ENCODE measurements around the gene ELK4.

Gene ELK4

DNA sequence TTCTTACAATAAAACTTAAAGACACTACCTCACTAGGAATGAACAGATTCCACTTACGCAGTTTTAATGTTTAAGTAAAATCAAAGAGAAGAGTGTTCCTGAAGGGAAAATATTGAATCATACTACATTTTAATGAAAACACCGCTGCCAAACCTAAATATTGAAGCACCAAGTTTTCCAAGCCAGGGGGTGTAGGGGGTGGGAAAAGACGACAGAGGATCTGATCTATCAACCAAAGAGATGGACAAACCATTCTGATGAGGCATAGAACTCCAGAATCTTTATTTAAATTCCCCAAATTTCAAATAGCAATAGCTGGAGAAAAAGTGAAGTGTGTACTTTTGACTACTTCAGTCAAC is 1.2 kb downstream of the ELK4 start:
- no peaks in the 10 kb centered on the region for H3K27me3 ChIP-seq
- peak overlapping the region; percentile 85 for H3K4me3 ChIP-seq
- peak overlapping the region; percentile 95 for H3K9ac ChIP-seq
- H3K4me2 ChIP-seq = peak overlapping the region; percentile 93
- H3K27ac ChIP-seq = peak overlapping the region; percentile 97
- peaks cover 37% of the 10 kb centered on the region for H3K4me1 ChIP-seq
- H4K20me1 ChIP-seq = peaks cover 54% of the 10 kb centered on the region
- H3K36me3 ChIP-seq = peaks cover 17% of the 10 kb centered on the region
- H3K9me3 ChIP-seq = no peaks in the 10 kb centered on the region
- no peak for TF ChIP-seq Cebpa-rat (IDR thresholded peaks at IDR 0.05)

- Histone ChIP-seq H3K9ac (peak overlapping the region; percentile 95), H3K4me2 (peak overlapping the region; percentile 93), H3K27ac (peak overlapping the region; percentile 97; the same call in 1 of the 2 replicates), H3K9me3 (no peaks in the 10 kb centered on the region), H4K20me1 (peaks cover 58% of the 10 kb centered on the region), H3K4me3 (peak overlapping the region; percentile 85), H3K36me3 (peaks cover 20% of the 10 kb centered on the region), H3K27me3 (no peaks in the 10 kb centered on the region), H3K4me1 (peaks cover 40% of the 10 kb centered on the region)
- no peak for TF ChIP-seq Cebpa-rat (IDR thresholded peaks at IDR 0.05)
Observed at GRCh38 chr1:205630241-205630640, 1.6 kb downstream of the ELK4 start.

DNA sequence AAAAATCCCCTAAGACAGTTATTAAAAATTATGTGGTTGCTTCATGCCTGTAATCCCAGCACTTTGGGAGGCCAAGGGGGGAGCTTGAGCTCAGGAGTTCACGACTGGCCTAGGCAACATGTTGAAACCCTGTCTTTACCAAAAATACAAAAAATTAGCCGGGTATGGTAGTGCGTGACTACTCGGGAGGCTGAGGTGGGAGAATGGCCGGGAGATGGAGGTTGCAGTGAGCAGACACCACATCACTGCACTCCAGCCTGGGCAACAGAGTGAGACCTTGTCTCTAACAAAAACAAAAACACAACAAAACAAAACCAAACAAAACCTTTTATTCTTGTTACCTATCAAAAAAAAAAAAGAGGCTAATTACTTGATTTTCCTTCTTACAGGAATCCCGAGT is 2.1 kb downstream of the ELK4 start:
- peaks cover 63% of the 10 kb centered on the region for H4K20me1 ChIP-seq
- peaks cover 21% of the 10 kb centered on the region for H3K36me3 ChIP-seq
- no peak overlapping the region for H3K27ac ChIP-seq
- H3K9ac ChIP-seq = peak overlapping the region; percentile 95
- no peak for TF ChIP-seq Cebpa-rat (IDR thresholded peaks at IDR 0.05)
- peak overlapping the region; percentile 93 for H3K4me2 ChIP-seq
- no peaks in the 10 kb centered on the region for H3K9me3 ChIP-seq
- peaks cover 45% of the 10 kb centered on the region for H3K4me1 ChIP-seq
- H3K27me3 ChIP-seq = no peaks in the 10 kb centered on the region
- H3K4me3 ChIP-seq = peak overlapping the region; percentile 85; the same call in 1 of the 2 replicates

- Histone ChIP-seq H3K27ac (no peak overlapping the region), H3K4me1 (peaks cover 48% of the 10 kb centered on the region), H3K9me3 (no peaks in the 10 kb centered on the region), H4K20me1 (peaks cover 79% of the 10 kb centered on the region), H3K4me2 (no peak overlapping the region), H3K4me3 (no peak overlapping the region), H3K9ac (no peak overlapping the region), H3K27me3 (no peaks in the 10 kb centered on the region), H3K36me3 (peaks cover 38% of the 10 kb centered on the region)
- no peak for TF ChIP-seq Cebpa-rat (IDR thresholded peaks at IDR 0.05)
Observed at GRCh38 chr1:205627956-205628355, 3.9 kb downstream of the ELK4 start.

DNA sequence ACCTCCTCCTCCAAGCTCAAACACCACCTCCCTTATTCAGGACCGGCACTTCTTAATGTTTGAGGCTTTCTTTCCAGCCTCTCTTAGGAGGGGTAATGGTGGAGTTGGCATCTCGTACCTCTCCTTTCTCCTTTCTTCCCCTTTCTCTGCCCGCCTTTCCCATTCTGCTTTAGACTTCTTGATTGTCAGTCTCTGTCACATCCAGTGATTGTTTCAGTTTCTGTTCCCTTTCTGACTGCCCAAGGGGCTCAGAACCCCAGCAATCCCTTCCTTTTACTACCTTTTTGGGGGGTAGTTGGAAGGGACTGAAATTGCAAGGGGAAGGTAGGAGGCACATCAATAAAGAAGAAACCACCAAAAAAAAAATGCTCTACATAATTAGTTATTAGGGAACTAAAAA is 5.6 kb downstream of the ELK4 start:
- Histone ChIP-seq H4K20me1 (peaks cover 96% of the 10 kb centered on the region), H3K9me3 (no peaks in the 10 kb centered on the region), H3K36me3 (peaks cover 55% of the 10 kb centered on the region), H3K9ac (no peak overlapping the region), H3K4me3 (no peak overlapping the region), H3K4me1 (peaks cover 42% of the 10 kb centered on the region), H3K4me2 (peak overlapping the region; percentile 52), H3K27ac (no peak overlapping the region), H3K27me3 (no peaks in the 10 kb centered on the region)
- TF ChIP-seq Cebpa-rat (IDR thresholded peaks at IDR 0.05) = no peak

- Histone ChIP-seq H3K4me2 (no peak overlapping the region), H3K4me3 (no peak overlapping the region), H3K27ac (no peak overlapping the region), H3K9me3 (no peaks in the 10 kb centered on the region), H3K27me3 (no peaks in the 10 kb centered on the region), H4K20me1 (peaks cover 98% of the 10 kb centered on the region), H3K36me3 (peaks cover 78% of the 10 kb centered on the region), H3K4me1 (peaks cover 26% of the 10 kb centered on the region), H3K9ac (no peak overlapping the region)
- no peak for TF ChIP-seq Cebpa-rat (IDR thresholded peaks at IDR 0.05)
Observed at GRCh38 chr1:205623646-205624045, 8.2 kb downstream of the ELK4 start.

DNA sequence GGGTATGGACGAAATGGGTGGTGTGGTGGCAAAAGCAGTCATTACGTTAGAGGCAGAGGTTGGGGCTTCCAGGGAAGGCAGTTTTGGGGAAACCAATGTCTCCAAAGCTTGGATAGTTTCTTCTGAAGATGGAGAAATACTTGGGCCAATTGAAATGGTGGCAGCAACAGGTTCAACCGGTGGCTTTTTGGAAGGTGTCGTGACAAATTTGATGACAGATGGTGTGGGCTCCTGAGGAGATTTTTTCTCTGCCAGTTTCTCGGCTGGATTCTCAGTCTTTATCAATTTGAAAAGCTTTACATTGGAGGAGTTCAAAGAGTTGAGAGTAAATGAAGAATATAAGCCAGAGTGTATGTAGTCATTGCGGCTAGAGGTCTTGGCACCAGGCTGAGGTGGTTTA is 11.5 kb downstream of the ELK4 start:
- no peaks in the 10 kb centered on the region for H3K27me3 ChIP-seq
- H3K4me3 ChIP-seq = no peak overlapping the region
- peaks cover 73% of the 10 kb centered on the region for H4K20me1 ChIP-seq
- H3K4me2 ChIP-seq = no peak overlapping the region
- no peak overlapping the region for H3K9ac ChIP-seq
- H3K4me1 ChIP-seq = peaks cover 8% of the 10 kb centered on the region
- no peak for TF ChIP-seq Cebpa-rat (IDR thresholded peaks at IDR 0.05)
- H3K27ac ChIP-seq = no peak overlapping the region
- no peaks in the 10 kb centered on the region for H3K9me3 ChIP-seq
- peaks cover 95% of the 10 kb centered on the region for H3K36me3 ChIP-seq

DNA sequence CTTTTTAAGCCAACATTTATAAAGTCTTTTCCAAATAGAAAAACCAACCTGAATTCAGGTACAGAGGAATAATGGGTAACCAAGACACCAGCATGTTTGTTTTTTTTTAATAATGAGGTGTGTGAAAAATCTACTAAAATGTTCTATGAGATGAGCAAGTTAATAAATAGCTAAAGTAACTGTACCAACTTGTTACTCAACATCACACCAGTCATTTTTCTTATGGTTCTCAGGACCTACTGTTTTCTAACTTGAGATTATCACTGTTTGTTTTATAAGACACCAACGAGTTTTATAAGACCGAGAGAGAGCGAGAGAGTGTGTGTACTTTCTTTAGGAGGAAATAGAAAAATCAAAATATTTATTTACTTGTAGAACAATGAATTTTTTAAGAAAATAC is 12.4 kb downstream of the ELK4 start:
- Histone ChIP-seq H3K9me3 (no peaks in the 10 kb centered on the region), H3K4me1 (no peaks in the 10 kb centered on the region), H3K27ac (no peak overlapping the region), H3K9ac (no peak overlapping the region), H3K4me2 (no peak overlapping the region), H3K4me3 (no peak overlapping the region), H3K27me3 (no peaks in the 10 kb centered on the region), H3K36me3 (peaks cover 100% of the 10 kb centered on the region), H4K20me1 (peaks cover 72% of the 10 kb centered on the region)
- TF ChIP-seq Cebpa-rat (IDR thresholded peaks at IDR 0.05) = no peak

DNA sequence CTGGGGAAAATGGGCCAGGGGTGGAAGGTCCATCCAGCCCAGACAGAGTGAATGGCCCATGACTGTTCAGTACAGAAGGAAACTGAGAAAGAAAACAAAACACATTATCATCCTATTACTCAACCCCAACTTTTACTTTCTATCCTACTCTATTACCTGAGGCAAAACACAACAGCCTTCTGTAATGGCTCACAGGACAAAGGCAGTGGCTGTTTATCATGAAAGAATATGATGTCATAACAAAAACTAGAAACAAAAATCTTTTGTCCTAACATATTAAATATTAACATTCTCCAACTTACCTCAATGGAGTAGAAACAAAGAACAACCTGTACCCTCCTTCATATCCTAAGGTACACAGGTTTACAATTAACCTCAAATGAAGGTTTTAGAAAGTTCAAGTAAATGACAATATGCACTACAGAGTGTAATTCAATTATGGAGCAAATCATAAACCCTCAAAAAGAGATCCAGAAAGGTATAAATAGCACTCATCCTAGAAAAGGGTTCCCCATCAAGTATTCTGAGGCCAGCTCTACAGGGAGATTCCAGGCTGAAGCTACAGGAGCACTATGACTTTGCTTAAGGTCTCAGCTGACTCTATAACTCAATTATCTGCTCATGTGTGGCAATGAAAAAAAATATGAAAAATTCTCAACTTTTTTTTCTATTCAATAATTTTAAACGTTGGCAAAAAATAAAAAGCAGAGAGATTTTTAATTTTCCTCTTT is 15.1 kb downstream of the ELK4 start:
- Histone ChIP-seq H4K20me1 (peaks cover 70% of the 10 kb centered on the region), H3K4me1 (no peaks in the 10 kb centered on the region), H3K27ac (no peak overlapping the region), H3K4me2 (no peak overlapping the region), H3K36me3 (peaks cover 98% of the 10 kb centered on the region), H3K9ac (no peak overlapping the region), H3K27me3 (no peaks in the 10 kb centered on the region), H3K9me3 (no peaks in the 10 kb centered on the region), H3K4me3 (no peak overlapping the region)
- TF ChIP-seq Cebpa-rat (IDR thresholded peaks at IDR 0.05) = no peak

DNA sequence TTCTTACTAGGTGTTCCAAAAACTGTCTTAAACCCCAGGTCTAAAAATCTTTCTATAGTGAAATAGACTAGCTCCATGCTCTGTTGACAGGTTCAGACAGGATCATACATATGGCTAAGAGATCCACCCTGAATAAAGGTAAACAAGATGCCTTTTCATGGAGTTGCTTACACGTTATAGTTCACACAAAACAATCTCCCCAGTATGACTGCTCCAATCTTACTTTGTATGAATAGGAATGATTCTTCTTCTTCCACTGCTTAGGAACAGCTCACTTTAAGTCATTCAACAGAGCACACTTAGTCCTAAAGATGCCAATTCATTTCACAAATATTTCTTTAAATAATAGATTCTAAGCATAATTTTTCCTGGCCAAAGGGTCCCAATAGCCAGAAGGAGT is 16.0 kb downstream of the ELK4 start:
- no peak overlapping the region for H3K4me3 ChIP-seq
- H3K27ac ChIP-seq = no peak overlapping the region
- H3K9me3 ChIP-seq = no peaks in the 10 kb centered on the region
- no peaks in the 10 kb centered on the region for H3K27me3 ChIP-seq
- peaks cover 97% of the 10 kb centered on the region for H3K36me3 ChIP-seq
- no peak for TF ChIP-seq Cebpa-rat (IDR thresholded peaks at IDR 0.05)
- H4K20me1 ChIP-seq = peaks cover 70% of the 10 kb centered on the region
- no peaks in the 10 kb centered on the region for H3K4me1 ChIP-seq
- H3K9ac ChIP-seq = no peak overlapping the region
- no peak overlapping the region for H3K4me2 ChIP-seq
